Chondrocyte (in vitro differentiated cells): Measurements from ENCODE around the gene F2. TPM values are rescaled to one million over a fixed set of nuclear protein-coding genes. Genes with fewer than 3 reads are reported as not detected.
A peak's percentile ranks its signal among the peaks of the same experiment; 100 is the strongest.

Experiments used
- DNase-seq: peaks from one replicate; pipeline ENCODE4 v3.0.0; 2021; ENCODE audit warnings: mixed read lengths, low spot score
- H3K27ac Mint-ChIP-seq: one replicate; pipeline ENCODE4 v1.8.0; 2021; ENCODE audit warnings: mild to moderate bottlenecking, moderate library complexity, mixed read lengths; ENCODE audit not compliant: unreplicated experiment
- H3K27me3 Mint-ChIP-seq: 2 replicates; pipeline ENCODE4 v1.8.0; 2021; ENCODE audit warnings: low read depth, mixed read lengths
- H3K36me3 Mint-ChIP-seq: 2 replicates; pipeline ENCODE4 v1.8.0; 2021; ENCODE audit warnings: low read depth, mixed read lengths
- H3K4me1 Mint-ChIP-seq: 2 replicates; pipeline ENCODE4 v1.8.0; 2021; ENCODE audit warnings: low read depth, mild to moderate bottlenecking, mixed read lengths
- H3K4me3 Mint-ChIP-seq: one replicate; pipeline ENCODE4 v1.8.0; 2021; ENCODE audit warnings: mild to moderate bottlenecking, moderate library complexity, mixed read lengths; ENCODE audit not compliant: unreplicated experiment
- H3K9me3 Mint-ChIP-seq: 2 replicates; pipeline ENCODE4 v1.8.0; 2021; ENCODE audit warnings: low read depth, mixed read lengths
- CTCF ChIP-seq: fragments of 200-600 bp; sonication (generic); IDR thresholded peaks from 2 replicates; pipeline ENCODE4 v1.5.0; 2021; ENCODE audit warnings: antibody characterized with exemption, mild to moderate bottlenecking, moderate library complexity
- total RNA-seq: library from RNA; stranded (reverse); gene quantifications from 3 replicates; pipeline ENCODE4 v1.2.1, GENCODE V29; 2021

F2 gene
- total RNA-seq, 1 donor from 2014 or later, result 0.25 TPM

- H3K36me3 Mint-ChIP-seq, result peaks cover 27% of the 10 kb centered on the region
- no peak for TF ChIP-seq CTCF
- peaks cover 38% of the 10 kb centered on the region for H3K4me1 Mint-ChIP-seq
- H3K27me3 Mint-ChIP-seq, result no peaks in the 10 kb centered on the region
- no peak overlapping the region for H3K4me3 Mint-ChIP-seq
- H3K27ac Mint-ChIP-seq, result peak overlapping the region; percentile 50
- H3K9me3 Mint-ChIP-seq, result no peaks in the 10 kb centered on the region
- DNase-seq, result no peak
Observed at GRCh38 chr11:46690702-46691101, 28.3 kb upstream of the F2 start.

- peak overlapping the region; percentile 74 for H3K27ac Mint-ChIP-seq
- H3K9me3 Mint-ChIP-seq, result no peaks in the 10 kb centered on the region
Observed at GRCh38 chr11:46692450-46692849, 26.6 kb upstream of the F2 start.

GRCh38 chr11:46693597-46694012 is 25.4 kb upstream of the F2 start:
- Mint-ChIP-seq H3K9me3 (no peaks in the 10 kb centered on the region), H3K4me1 (peaks cover 55% of the 10 kb centered on the region)
- no peak for DNase-seq

More at GRCh38 chr11:46692450-46692849, 26.6 kb upstream of the F2 start:
- peaks cover 21% of the 10 kb centered on the region for H3K36me3 Mint-ChIP-seq
- no peaks in the 10 kb centered on the region for H3K27me3 Mint-ChIP-seq
- no peak overlapping the region for H3K4me3 Mint-ChIP-seq
- DNase-seq, result no peak
- peaks cover 51% of the 10 kb centered on the region for H3K4me1 Mint-ChIP-seq
- no peak for TF ChIP-seq CTCF

GRCh38 chr11:46694072-46694471 is 24.9 kb upstream of the F2 start:
- Mint-ChIP-seq H3K9me3 (no peaks in the 10 kb centered on the region), H3K27ac (peak overlapping the region; percentile 94), H3K27me3 (no peaks in the 10 kb centered on the region), H3K36me3 (peaks cover 20% of the 10 kb centered on the region), H3K4me3 (no peak overlapping the region), H3K4me1 (peaks cover 59% of the 10 kb centered on the region)
- DNase-seq, result no peak
- TF ChIP-seq CTCF, result no peak

More at GRCh38 chr11:46693597-46694012, 25.4 kb upstream of the F2 start:
- Mint-ChIP-seq H3K4me3 (no peak overlapping the region), H3K27me3 (no peaks in the 10 kb centered on the region), H3K36me3 (peaks cover 20% of the 10 kb centered on the region), H3K27ac (peak overlapping the region; percentile 94)
- TF ChIP-seq CTCF, result no peak

GRCh38 chr11:46694607-46695006 is 24.4 kb upstream of the F2 start:
- H3K4me3 Mint-ChIP-seq, result no peak overlapping the region
- peak overlapping the region; percentile 94 for H3K27ac Mint-ChIP-seq
- H3K36me3 Mint-ChIP-seq, result peaks cover 20% of the 10 kb centered on the region
- H3K9me3 Mint-ChIP-seq, result no peaks in the 10 kb centered on the region
- no peak for DNase-seq
- no peaks in the 10 kb centered on the region for H3K27me3 Mint-ChIP-seq
- no peak for TF ChIP-seq CTCF
- H3K4me1 Mint-ChIP-seq, result peaks cover 65% of the 10 kb centered on the region
